ENCODE results near the gene RTN4. TPM values are rescaled to one million over a fixed set of nuclear protein-coding genes. Genes with fewer than 3 reads are reported as not detected.
A peak's percentile ranks its signal among the peaks of the same experiment; 100 is the strongest.
"Not testable (repeated sequence)": the region's sequence is repeated elsewhere in the genome, so short reads cannot be mapped to it uniquely, and the experiment has no call there.

RTN4 gene
- 100 to 1,000 TPM in 1 of 2 donors, 10 to 100 TPM in 1; 74.9 to 131 TPM for total RNA-seq

DNA sequence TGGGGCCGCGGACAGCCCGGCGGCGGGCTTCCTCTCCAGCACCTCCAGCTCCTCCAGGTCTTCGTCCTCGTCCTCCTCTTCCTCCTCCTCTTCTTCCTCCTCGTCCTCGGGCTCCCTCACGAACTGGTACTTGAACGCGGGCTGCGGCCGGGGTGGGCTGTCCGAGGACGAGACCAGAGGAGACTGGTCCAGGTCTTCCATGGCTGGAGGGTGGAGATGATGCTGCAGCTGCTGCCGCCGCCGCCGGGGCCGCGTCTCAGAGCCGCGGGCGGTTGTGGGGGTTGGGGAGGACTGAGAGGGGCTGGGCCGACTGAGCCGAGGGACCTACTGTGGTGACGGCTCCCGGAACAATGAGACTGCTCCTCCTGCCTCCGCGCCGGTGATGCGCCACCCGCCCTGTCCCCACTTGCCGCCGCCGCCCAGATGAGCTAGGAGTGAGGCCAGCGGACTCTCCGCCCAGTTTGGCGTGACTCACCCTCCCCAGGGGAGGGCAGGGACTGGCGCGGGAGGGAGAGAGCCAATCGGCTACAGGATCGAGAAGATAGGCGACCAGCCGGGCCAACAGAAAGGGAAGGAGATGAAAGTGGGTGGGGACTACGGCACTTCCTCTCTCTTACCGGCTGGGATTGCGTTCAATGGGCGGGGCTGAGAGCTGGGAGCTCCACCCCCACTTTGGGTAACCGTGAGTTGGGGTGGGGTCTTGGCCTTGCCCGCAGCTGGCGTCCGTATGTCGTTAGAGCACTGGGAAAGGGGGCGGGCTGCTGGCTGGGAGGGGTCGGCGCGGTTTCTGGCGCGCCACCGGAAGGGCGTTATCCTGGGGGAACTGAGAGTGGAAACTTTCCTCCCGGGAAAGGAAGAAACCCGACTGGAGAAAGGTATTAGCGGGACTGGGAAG lies at the start of gene RTN4:
TSS of gene RTN4 (minus strand) at position 352 of the 895 bp plus-strand sequence. CDS start at position 201, 151 bp downstream.
- Mint-ChIP-seq H3K27ac (peak within 1 kb of the TSS; percentile 96), H3K4me1 (peaks cover 36% of the 10 kb centered on the region), H3K9me3 (no peaks in the 10 kb centered on the region), H3K36me3 (ENCODE audit: low read depth) (peaks cover 26% of the 10 kb centered on the region), H3K4me3 (peak within 1 kb of the TSS; percentile 88), H3K27me3 (no peaks in the 10 kb centered on the region)
- peak; percentile 90 for ATAC-seq (replicated peaks)

- Mint-ChIP-seq H3K36me3 (ENCODE audit: low read depth) (no peaks in the 10 kb centered on the region), H3K27me3 (no peaks in the 10 kb centered on the region), H3K9me3 (no peaks in the 10 kb centered on the region), H3K4me1 (no peaks in the 10 kb centered on the region), H3K27ac (no peak overlapping the region), H3K4me3 (no peak overlapping the region)
- ATAC-seq (replicated peaks): no peak
Observed at GRCh38 chr2:55099493-55099877, 49.2 kb upstream of the RTN4 start.

DNA sequence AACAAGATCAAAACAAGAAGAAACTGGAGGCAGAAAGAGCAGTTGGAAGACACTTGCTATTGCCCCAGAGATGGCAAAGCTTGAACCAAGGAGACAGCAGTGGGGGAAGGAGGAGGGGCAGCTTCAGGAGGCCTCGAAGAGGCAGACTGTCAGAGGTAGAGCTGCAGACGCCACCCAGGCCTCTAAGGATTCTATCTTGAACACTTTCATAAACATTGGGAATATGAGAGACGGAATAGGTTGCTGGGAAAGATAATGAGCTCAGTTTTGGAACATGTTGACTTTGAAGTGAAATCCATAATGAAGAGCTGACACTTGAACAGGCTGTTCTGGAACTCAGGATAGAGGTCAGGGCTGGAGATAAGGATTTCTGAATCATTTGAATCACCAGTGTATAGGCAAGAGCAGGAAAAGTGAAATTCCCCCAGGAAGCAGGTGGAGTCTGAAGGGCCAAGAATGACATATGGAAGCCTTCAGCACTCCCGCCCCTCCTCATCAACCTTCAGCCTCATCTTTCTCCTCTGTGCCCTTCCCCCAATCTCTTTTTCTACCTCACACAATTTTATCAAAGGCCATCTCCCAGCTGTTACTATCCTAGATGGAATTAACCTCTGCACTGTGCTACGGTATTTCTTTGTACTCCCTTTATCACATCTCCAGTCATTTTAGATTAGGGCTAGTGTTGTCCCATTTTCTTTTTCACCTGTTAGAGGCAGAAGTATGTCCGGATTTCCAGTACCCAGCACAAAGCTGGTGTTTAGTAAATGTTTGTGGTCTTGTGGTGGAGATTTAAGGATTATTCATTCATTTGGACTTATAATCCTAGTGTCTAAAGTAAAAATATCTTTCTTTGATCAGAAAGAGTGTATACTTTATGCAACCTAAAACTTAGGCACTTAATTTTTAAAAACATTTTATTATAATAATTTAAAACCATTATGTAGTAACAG lies 47.5 kb upstream of the RTN4 start:
- H3K27me3 Mint-ChIP-seq: no peaks in the 10 kb centered on the region
- no peak overlapping the region for H3K27ac Mint-ChIP-seq
- no peaks in the 10 kb centered on the region for H3K9me3 Mint-ChIP-seq
- H3K36me3 Mint-ChIP-seq (ENCODE audit: low read depth): no peaks in the 10 kb centered on the region
- H3K4me3 Mint-ChIP-seq: no peak overlapping the region
- H3K4me1 Mint-ChIP-seq: no peaks in the 10 kb centered on the region
- no peak for ATAC-seq (replicated peaks)

DNA sequence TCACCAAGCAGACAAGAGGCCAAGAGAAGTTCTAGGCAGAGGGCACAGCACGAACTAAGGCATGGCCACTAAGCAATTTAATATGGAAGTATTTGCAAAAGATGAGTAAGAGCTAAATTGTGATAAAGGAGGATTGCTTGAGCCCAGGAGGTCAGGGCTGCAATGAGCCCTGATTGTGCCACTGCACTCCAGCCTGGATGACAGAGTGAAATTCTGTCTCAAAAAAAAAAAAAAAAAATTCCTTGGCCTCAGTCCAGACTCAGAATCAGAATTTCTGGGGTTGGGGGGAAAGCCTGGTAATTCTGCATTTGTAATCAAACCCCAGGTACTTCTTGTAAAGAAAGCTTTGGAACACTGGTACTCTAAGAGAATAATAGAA lies 46.8 kb upstream of the RTN4 start:
- Mint-ChIP-seq H3K27me3 (no peaks in the 10 kb centered on the region), H3K36me3 (ENCODE audit: low read depth) (no peaks in the 10 kb centered on the region), H3K4me3 (no peak overlapping the region), H3K9me3 (no peaks in the 10 kb centered on the region), H3K27ac (no peak overlapping the region), H3K4me1 (no peaks in the 10 kb centered on the region)
- ATAC-seq (replicated peaks): no peak

DNA sequence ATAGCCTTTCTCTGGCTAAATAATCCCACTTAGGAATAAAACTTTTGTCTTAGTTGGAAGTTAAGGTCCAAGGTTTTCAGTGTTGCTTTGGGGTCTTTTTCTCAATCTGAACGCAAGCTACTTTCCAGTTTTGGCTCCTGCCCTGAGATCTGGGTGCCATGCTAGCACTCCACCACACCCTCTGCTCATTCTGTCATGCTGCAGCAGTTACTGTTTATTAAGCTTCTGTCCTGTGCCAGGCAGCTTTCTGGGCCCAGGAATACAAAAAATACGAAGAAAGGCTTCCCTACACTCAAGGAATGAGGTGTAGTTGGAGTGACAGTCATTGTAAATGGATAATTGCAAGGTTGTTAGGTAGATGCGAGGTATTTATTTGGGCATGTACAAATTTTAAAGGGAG lies 46.3 kb upstream of the RTN4 start:
- no peak overlapping the region for H3K27ac Mint-ChIP-seq
- H3K36me3 Mint-ChIP-seq (ENCODE audit: low read depth): no peaks in the 10 kb centered on the region
- ATAC-seq (replicated peaks): no peak
- H3K4me1 Mint-ChIP-seq: no peaks in the 10 kb centered on the region
- no peak overlapping the region for H3K4me3 Mint-ChIP-seq
- H3K9me3 Mint-ChIP-seq: no peaks in the 10 kb centered on the region
- H3K27me3 Mint-ChIP-seq: no peaks in the 10 kb centered on the region

GRCh38 chr2:55093381-55093780 lies 43.1 kb upstream of the RTN4 start:
- Mint-ChIP-seq H3K27ac (no peak overlapping the region), H3K9me3 (no peaks in the 10 kb centered on the region), H3K4me3 (no peak overlapping the region)

DNA sequence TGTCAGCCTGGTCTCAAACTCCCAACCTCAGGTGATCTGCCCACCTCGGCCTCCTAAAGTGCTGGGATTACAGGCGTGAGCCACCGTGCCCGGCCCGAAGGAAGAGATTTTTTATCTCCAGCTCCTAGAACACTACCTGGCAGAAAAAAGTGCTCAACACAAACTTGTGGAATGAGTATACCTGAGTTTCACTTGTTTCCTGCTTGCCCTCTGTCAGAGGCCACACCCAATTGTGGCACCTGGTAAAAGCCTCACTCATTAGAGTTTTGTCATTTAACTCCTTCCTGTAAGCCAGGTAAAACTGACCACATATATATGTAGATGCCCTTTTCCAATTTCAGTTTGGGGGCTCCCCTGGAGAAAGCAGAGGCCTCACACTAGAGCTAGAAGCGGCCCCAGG lies 42.2 kb upstream of the RTN4 start:
- H3K36me3 Mint-ChIP-seq (ENCODE audit: low read depth): no peaks in the 10 kb centered on the region
- no peaks in the 10 kb centered on the region for H3K27me3 Mint-ChIP-seq
- no peaks in the 10 kb centered on the region for H3K9me3 Mint-ChIP-seq
- H3K4me1 Mint-ChIP-seq: no peaks in the 10 kb centered on the region
- no peak overlapping the region for H3K4me3 Mint-ChIP-seq
- no peak overlapping the region for H3K27ac Mint-ChIP-seq
- ATAC-seq (replicated peaks): no peak

More at GRCh38 chr2:55093381-55093780, 43.1 kb upstream of the RTN4 start:
- no peaks in the 10 kb centered on the region for H3K4me1 Mint-ChIP-seq
- no peaks in the 10 kb centered on the region for H3K36me3 Mint-ChIP-seq (ENCODE audit: low read depth)
- ATAC-seq (replicated peaks): no peak
- H3K27me3 Mint-ChIP-seq: no peaks in the 10 kb centered on the region

GRCh38 chr2:55091681-55092080 lies 41.4 kb upstream of the RTN4 start:
- H3K27me3 Mint-ChIP-seq; H3K4me3 Mint-ChIP-seq; H3K27ac Mint-ChIP-seq; H3K36me3 Mint-ChIP-seq (ENCODE audit: low read depth); H3K4me1 Mint-ChIP-seq; H3K9me3 Mint-ChIP-seq; ATAC-seq (replicated peaks): not testable (repeated sequence)

- ATAC-seq (replicated peaks): no peak
- no peaks in the 10 kb centered on the region for H3K36me3 Mint-ChIP-seq (ENCODE audit: low read depth)
- no peaks in the 10 kb centered on the region for H3K4me1 Mint-ChIP-seq
- H3K27me3 Mint-ChIP-seq: no peaks in the 10 kb centered on the region
- no peak overlapping the region for H3K4me3 Mint-ChIP-seq
- H3K9me3 Mint-ChIP-seq: no peaks in the 10 kb centered on the region
- H3K27ac Mint-ChIP-seq: no peak overlapping the region
Observed at GRCh38 chr2:55090702-55091101, 40.5 kb upstream of the RTN4 start.

GRCh38 chr2:55089726-55090125 lies 39.5 kb upstream of the RTN4 start:
- Mint-ChIP-seq H3K27me3 (no peaks in the 10 kb centered on the region), H3K4me1 (no peaks in the 10 kb centered on the region), H3K4me3 (no peak overlapping the region), H3K27ac (no peak overlapping the region), H3K36me3 (ENCODE audit: low read depth) (no peaks in the 10 kb centered on the region), H3K9me3 (no peaks in the 10 kb centered on the region)
- ATAC-seq (replicated peaks): no peak

DNA sequence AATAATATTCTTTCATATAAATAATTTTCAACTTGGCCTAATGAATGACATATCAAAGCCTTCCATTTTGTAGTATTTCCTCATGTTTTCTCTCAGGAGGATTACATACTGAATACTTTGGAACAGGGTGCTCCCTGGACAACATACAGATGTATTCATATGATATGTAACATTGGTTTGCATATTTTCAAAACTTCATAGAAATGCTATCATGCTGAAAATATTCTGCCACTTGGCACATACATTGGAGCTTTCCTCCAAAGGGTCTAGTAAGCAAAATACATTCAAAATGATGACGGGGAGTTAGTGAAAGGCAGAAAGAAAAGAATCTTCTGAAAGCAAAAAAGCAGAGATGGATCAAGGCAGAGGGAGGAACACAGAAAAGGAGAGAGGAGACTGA lies 38.1 kb upstream of the RTN4 start:
- Mint-ChIP-seq H3K27me3 (no peaks in the 10 kb centered on the region), H3K36me3 (ENCODE audit: low read depth) (no peaks in the 10 kb centered on the region), H3K4me3 (no peak overlapping the region), H3K27ac (no peak overlapping the region), H3K9me3 (no peaks in the 10 kb centered on the region), H3K4me1 (no peaks in the 10 kb centered on the region)
- no peak for ATAC-seq (replicated peaks)

DNA sequence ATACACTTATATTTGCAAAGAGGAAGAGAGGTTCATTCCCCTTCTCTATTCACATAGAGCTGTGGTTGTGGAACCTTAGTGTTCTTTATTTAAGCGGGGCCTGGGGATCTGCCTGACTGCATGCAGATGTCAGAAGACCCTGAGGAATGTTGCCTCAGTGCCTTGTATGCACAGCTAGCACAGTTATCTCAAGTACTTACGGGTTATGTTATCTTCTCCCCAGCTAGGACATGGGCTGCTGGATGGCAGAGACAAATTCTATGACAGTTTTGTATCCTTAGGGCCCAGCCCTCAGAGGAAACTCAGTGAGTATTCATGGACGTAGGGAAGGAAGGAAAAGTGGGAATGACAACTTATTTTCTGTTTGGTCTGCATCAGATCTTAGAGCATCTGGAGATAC lies 37.7 kb upstream of the RTN4 start:
- H3K36me3 Mint-ChIP-seq (ENCODE audit: low read depth): no peaks in the 10 kb centered on the region
- no peak for ATAC-seq (replicated peaks)
- no peak overlapping the region for H3K4me3 Mint-ChIP-seq
- H3K4me1 Mint-ChIP-seq: no peaks in the 10 kb centered on the region
- H3K27me3 Mint-ChIP-seq: no peaks in the 10 kb centered on the region
- H3K9me3 Mint-ChIP-seq: no peaks in the 10 kb centered on the region
- no peak overlapping the region for H3K27ac Mint-ChIP-seq

DNA sequence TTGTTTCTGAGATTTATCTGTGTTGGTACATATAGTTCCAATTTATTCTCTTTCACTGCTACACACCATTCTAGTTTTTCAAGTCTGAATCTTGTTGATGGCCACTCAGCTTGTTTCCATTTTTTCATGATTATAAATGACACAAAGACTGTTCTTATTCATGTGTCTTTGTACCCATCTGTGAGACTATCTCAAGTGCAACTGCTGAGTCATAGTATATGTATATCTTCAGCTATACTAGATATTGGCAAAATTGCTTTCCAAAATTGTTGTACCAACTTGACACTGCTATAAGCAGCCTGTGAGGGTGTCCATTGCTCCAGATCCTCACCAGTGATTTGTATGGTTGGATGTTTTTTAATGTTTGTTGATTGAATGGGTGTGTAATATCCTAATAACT lies 37.2 kb upstream of the RTN4 start:
- Mint-ChIP-seq H3K4me3 (no peak overlapping the region), H3K27ac (no peak overlapping the region), H3K27me3 (no peaks in the 10 kb centered on the region), H3K36me3 (ENCODE audit: low read depth) (no peaks in the 10 kb centered on the region), H3K9me3 (no peaks in the 10 kb centered on the region), H3K4me1 (no peaks in the 10 kb centered on the region)
- ATAC-seq (replicated peaks): no peak

GRCh38 chr2:55085113-55086040 lies 35.1 kb upstream of the RTN4 start:
- Mint-ChIP-seq H3K27ac (no peak overlapping the region), H3K9me3 (peaks cover 2% of the 10 kb centered on the region), H3K4me1 (no peaks in the 10 kb centered on the region), H3K27me3 (no peaks in the 10 kb centered on the region), H3K36me3 (ENCODE audit: low read depth) (no peaks in the 10 kb centered on the region), H3K4me3 (no peak overlapping the region)
- no peak for ATAC-seq (replicated peaks)
